GM15510 (cell line): Measurements from ENCODE around the gene MLC1.

Source experiments
- POLR2A ChIP-seq: IDR thresholded peaks from 3 replicates; pipeline ENCODE4 v1.6.1; 2011; ENCODE audit warnings: borderline replicate concordance; ENCODE audit not compliant: insufficient read length; ENCODE audit errors: extremely low read depth

Gene MLC1

GRCh38 chr22:50045211-50046018 is 39.8 kb downstream of the MLC1 start:
- no peak for TF ChIP-seq POLR2A

- no peak for TF ChIP-seq POLR2A
These were observed 40.6 kb downstream of the MLC1 start for GRCh38 chr22:50044485-50045118.

- no peak for TF ChIP-seq POLR2A
These were observed 43.7 kb downstream of the MLC1 start for GRCh38 chr22:50041361-50042065.

GRCh38 chr22:50040717-50041116 is 44.5 kb downstream of the MLC1 start:
- no peak for TF ChIP-seq POLR2A

- no peak for TF ChIP-seq POLR2A
These were observed 45.4 kb downstream of the MLC1 start for GRCh38 chr22:50039669-50040443.

GRCh38 chr22:50035976-50036724 is 49.1 kb downstream of the MLC1 start:
- no peak for TF ChIP-seq POLR2A

- TF ChIP-seq POLR2A = no peak
These were observed 49.9 kb downstream of the MLC1 start for GRCh38 chr22:50035131-50035881.

GRCh38 chr22:50034126-50035081 is 50.8 kb downstream of the MLC1 start:
- TF ChIP-seq POLR2A = no peak

GRCh38 chr22:50032941-50033601 is 52.2 kb downstream of the MLC1 start:
- TF ChIP-seq POLR2A = no peak

GRCh38 chr22:50032109-50032871 is 52.9 kb downstream of the MLC1 start:
- no peak for TF ChIP-seq POLR2A
